Measurements from ENCODE around the gene PRAMEF14.
"Not testable (repeated sequence)": the region's sequence is repeated elsewhere in the genome, so short reads cannot be mapped to it uniquely, and the experiment has no call there.

The PRAMEF14 gene, protein sequence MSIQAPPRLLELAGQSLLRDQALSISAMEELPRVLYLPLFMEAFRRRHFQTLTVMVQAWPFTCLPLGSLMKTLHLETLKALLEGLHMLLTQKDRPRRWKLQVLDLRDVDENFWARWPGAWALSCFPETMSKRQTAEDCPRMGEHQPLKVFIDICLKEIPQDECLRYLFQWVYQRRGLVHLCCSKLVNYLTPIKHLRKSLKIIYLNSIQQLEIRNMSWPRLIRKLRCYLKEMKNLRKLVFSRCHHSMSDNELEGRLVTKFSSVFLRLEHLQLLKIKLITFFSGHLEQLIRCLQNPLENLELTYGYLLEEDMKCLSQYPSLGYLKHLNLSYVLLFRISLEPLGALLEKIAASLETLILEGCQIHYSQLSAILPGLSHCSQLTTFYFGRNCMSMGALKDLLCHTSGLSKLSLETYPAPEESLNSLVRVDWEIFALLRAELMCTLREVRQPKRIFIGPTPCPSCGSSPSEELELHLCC

GRCh38 chr1:13347034-13347433, at the start of gene PRAMEF14:
TSS of gene PRAMEF14 (minus strand) at chr1:13347134. CDS start at chr1:13345314, 1,820 bp downstream.
- not testable (repeated sequence) for FAIRE-seq; DNase-seq (ENCODE audit: low spot score)

DNA sequence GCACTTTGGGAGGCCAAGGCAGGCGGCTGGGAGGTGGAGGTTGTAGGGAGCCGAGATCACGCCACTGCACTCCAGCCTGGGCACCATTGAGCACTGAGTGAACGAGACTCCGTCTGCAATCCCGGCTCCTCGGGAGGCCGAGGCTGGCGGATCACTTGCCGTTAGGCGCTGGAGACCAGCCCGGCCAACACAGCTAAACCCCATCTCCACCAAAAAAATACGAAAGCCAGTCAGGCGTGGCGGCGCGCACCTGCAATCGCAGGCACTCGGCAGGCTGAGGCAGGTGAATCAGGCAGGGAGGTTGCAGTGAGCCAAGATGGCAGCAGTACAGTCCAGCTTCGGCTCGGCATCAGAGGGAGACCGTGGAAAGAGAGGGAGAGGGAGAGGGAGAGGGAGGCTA, 48.4 kb upstream of the PRAMEF14 start:
- DNase-seq (ENCODE audit: low spot score); FAIRE-seq: not testable (repeated sequence)

GRCh38 chr1:13394761-13395160, 47.8 kb upstream of the PRAMEF14 start:
- DNase-seq (ENCODE audit: low spot score); FAIRE-seq: not testable (repeated sequence)

GRCh38 chr1:13393004-13393403, 46.1 kb upstream of the PRAMEF14 start:
- not testable (repeated sequence) for FAIRE-seq; DNase-seq (ENCODE audit: low spot score)

GRCh38 chr1:13389332-13389731, 42.4 kb upstream of the PRAMEF14 start, which contains the start of gene PRAMEF17:
TSS of gene PRAMEF17 (plus strand) at chr1:13389632. CDS start at chr1:13389658, 26 bp downstream.
- FAIRE-seq: not testable (repeated sequence)

DNA sequence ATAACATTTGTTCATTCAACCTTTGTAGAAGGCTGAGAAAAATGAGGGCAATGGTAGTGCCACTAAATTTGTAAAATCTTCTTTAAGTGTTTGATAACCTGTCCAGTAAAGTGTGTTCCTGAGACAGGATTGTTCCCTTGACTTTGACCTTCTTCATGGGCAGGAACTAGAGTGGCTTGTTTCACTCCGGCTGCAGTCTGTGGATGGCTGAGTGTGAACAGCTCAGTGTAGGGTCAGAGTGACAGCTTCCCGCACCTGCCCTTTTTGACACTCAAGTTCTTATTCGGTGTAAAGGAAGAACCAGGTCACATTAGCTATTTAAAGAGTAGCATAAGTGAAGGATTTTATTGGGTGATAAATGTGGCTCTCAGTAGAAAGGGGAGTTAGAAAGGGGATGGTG, 33.4 kb upstream of the PRAMEF14 start:
- FAIRE-seq; DNase-seq (ENCODE audit: low spot score): not testable (repeated sequence)

More at GRCh38 chr1:13389332-13389731, 42.4 kb upstream of the PRAMEF14 start, which contains the start of gene PRAMEF17:
- not testable (repeated sequence) for DNase-seq (ENCODE audit: low spot score)

- not testable (repeated sequence) for FAIRE-seq; DNase-seq (ENCODE audit: low spot score)
Measured at GRCh38 chr1:13378983-13379382, 32.0 kb upstream of the PRAMEF14 start.

DNA sequence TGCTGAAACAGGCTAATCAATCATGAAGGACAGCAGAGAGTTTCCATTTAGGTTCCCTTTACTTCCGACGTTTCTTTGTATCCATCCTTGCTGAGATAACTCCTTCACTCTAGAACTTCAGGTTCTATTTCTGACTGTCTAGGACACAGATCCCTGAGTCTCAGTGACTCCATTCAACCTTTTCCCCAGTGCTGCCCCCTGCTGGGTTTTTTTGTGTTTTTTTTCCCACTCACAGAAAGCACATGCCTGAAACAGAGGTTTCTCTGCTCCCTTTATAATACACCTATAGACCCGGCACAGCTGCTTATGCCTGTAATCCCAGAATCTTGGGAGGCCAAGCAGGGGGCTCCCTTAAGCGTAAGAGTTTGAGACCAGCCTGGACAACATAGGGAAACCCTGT, 21.6 kb upstream of the PRAMEF14 start:
- FAIRE-seq; DNase-seq (ENCODE audit: low spot score): not testable (repeated sequence)

DNA sequence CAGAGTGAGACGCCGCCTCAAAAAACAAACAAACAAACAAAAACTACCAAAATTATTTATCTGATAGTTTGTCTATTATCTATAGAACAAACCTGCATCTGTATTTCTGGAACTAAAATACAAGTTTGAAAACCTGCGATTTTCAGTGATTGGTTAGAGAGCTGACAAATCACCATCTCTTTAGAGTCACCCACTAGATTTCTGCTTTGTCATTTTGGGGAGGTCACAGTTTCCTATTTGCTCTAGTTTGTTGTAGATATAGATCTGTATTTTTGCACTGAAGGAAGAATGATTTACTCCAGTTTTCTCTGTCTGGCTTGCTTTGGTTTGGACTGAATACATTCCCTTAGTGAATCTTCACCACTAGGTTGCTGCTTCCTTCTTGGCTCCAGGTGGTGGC, 19.6 kb upstream of the PRAMEF14 start:
- DNase-seq (ENCODE audit: low spot score); FAIRE-seq: not testable (repeated sequence)

DNA sequence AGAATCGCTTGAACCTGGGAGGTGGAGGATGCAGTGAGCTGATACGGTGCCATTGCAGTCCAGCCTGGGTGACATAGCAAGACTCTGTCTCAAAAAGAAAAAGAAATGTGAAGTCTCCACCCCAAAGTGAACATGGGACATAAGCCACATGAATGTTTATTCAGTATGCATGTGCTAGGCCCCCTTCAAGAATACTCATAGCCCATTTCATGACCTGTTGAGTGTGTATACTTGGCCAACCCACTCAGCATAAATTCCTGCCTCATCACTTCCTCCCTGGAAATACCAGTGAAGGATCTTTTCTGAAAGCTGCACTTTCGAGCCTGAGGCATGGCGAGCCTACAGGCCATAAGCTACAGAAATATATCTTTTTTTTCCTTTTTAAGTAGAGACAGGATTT, 18.0 kb upstream of the PRAMEF14 start:
- not testable (repeated sequence) for DNase-seq (ENCODE audit: low spot score); FAIRE-seq

GRCh38 chr1:13362364-13362763, 15.4 kb upstream of the PRAMEF14 start:
- not testable (repeated sequence) for FAIRE-seq; DNase-seq (ENCODE audit: low spot score)

GRCh38 chr1:13356774-13357173, 9.8 kb upstream of the PRAMEF14 start:
- not testable (repeated sequence) for DNase-seq (ENCODE audit: low spot score); FAIRE-seq

GRCh38 chr1:13354475-13354874, 7.5 kb upstream of the PRAMEF14 start:
- not testable (repeated sequence) for FAIRE-seq

GRCh38 chr1:13353476-13353875, 6.5 kb upstream of the PRAMEF14 start:
- DNase-seq (ENCODE audit: low spot score); FAIRE-seq: not testable (repeated sequence)

More at GRCh38 chr1:13354475-13354874, 7.5 kb upstream of the PRAMEF14 start:
- not testable (repeated sequence) for DNase-seq (ENCODE audit: low spot score)

- FAIRE-seq; DNase-seq (ENCODE audit: low spot score): not testable (repeated sequence)
Measured at GRCh38 chr1:13342496-13342895, 4.4 kb downstream of the PRAMEF14 start.

DNA sequence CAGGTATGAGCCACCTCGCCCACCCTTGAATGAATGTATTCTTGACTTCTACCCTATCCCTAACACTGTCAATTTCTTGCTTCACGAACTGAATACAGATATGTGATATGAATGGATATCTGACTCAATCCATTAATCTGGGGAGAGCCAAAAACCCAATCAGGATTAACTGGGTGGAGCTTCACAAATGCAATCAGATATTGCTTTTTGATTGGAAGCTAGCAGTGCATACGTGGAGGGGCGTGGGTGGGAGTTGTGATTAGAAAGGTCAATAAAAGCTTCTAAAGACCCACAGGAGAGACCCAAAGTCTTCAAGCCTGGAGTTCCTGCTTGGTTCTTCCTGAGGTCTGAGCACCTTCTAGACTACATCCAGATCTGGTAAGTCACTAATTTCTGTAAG, 31.7 kb downstream of the PRAMEF14 start, which contains the start of gene PRAMEF15:
Gene PRAMEF15 (plus strand): TSS at position 301 of the 400 bp plus-strand sequence. CDS start 2,827 bp downstream, outside the sequence.
- not testable (repeated sequence) for FAIRE-seq; DNase-seq (ENCODE audit: low spot score)

- not testable (repeated sequence) for FAIRE-seq; DNase-seq (ENCODE audit: low spot score)
Measured at GRCh38 chr1:13303239-13303638, 43.7 kb downstream of the PRAMEF14 start, which contains the start of gene PRAMEF33. TSS of gene PRAMEF33 (plus strand) at chr1:13303539. CDS start at chr1:13305955, 2,416 bp downstream.

DNA sequence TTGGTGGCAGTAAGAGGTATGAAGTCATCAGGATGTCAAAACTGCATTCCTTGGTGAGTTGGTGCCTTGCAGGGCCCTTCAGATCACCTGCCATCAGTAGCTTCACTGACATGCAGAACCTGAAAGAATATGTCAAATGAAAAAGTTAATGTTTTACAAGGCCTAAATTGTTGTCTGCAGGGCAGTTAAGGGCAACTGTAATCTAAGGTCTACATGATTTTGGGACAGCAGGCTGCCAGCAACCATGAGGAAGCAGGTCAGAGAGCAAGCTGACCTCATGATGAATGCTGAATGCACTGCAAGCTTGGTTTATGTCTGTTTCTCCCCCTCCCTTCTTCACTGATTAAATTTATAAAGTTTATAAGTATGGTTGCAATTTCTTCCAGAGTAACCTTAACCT, 44.7 kb downstream of the PRAMEF14 start:
- not testable (repeated sequence) for FAIRE-seq; DNase-seq (ENCODE audit: low spot score)

DNA sequence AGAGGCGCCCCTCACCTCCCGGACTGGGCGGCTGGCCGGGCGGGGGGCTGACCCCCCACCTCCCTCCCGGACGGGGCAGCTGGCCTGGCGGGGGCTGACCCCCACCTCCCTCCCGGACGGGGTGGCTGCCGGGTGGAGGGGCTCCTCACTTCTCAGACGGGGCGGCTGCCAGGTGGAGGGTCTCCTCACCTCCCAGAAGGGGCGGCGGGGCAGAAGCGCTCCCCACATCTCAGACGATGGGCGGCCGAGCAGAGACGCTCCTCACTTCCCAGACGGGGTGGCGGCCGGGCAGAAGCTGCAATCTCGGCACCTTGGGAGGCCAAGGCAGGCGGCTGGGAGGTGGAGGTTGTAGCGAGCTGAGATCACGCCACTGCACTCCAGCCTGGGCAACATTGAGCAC, 48.2 kb downstream of the PRAMEF14 start:
- not testable (repeated sequence) for FAIRE-seq

DNA sequence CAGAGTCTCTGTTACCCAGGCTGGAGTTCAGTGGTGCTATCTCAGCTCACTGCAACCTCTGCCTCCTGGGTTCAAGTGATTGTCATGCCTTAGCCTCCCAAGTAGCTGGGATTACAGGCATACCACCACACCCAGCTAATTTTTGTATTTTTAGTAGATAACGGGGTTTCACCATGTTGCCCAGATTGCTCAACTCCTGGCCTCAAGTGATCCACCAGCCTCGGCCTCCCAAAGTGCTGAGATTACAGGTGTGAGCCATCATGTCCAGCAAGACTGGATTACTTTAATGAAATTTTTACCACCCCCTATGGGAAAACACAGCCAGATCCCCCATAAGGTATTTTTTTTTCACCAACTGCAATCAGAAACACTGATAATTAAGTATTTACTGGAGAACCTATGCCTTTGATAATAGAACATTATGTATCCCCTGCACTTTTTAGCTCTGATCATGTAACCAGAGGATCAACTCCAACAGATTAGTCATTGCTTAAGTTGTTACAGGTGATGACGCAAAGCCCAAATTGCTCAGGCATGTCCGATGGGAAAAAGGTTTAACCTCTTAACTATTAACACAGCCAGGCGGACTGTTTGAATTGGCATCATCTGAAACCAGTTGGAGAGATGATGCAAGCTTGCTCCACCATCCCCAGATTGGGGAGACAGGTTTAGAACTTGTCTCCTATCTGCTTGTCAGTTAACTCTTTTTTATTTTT, 49.6 kb downstream of the PRAMEF14 start:
- not testable (repeated sequence) for FAIRE-seq; DNase-seq (ENCODE audit: low spot score)

More for the DNA sequence above, 48.2 kb downstream of the PRAMEF14 start:
- not testable (repeated sequence) for DNase-seq (ENCODE audit: low spot score)
